Measurements from ENCODE around the gene UNC13D.

- TF ChIP-seq CTCF (conservative IDR thresholded peaks at IDR 0.05) (no peak), ZFX (IDR thresholded peaks at IDR 0.05) (no peak)
These were observed 20.8 kb downstream of the UNC13D start for GRCh38 chr17:75823257-75824041.

Data from C4-2B (cell line).